HCT116 (cell line): ENCODE data around the gene SIN3B. TPM values are rescaled to one million over a fixed set of nuclear protein-coding genes. Genes with fewer than 3 reads are reported as not detected.

Experiments used
- ATAC-seq: fragments of 200-7000 bp; cut with Tn5 transposase; 2 replicates; pipeline ENCODE4 v1.9.1; 2020; ENCODE audit warnings: mild to moderate bottlenecking, moderate library complexity
- BruUV-seq: library from RNA; stranded (reverse); fragments of 400-500 nt; replicated peaks from 2 replicates; lab custom pipeline; 2021; lab: Mats Ljungman, UMichigan
- CTCF ChIA-PET: fragments of 300-600 bp; sonication (Branson Sonifier 250); formaldehyde crosslinking; loops from one replicate; lab custom pipeline; 2021; ENCODE audit warnings: antibody characterized with exemption; lab: Charles Lee
- POLR2A ChIA-PET: fragments of 300-600, 350-600 bp; sonication (Branson Sonifier 250); formaldehyde crosslinking; loops from one replicate; lab custom pipeline; 2021; ENCODE audit warnings: antibody characterized with exemption; lab: Charles Lee
- RAD21 ChIA-PET, 2 experiments: fragments of 300-600 bp; sonication (Branson Sonifier 250); formaldehyde crosslinking; loops; one replicate each; lab custom pipeline; 2023; ENCODE audit warnings: low total read pairs in 2 of 2; ENCODE audit not compliant: uncharacterized antibody in 2 of 2, unreplicated experiment in 2 of 2, low non-redundant PET in 1 of 2; lab: Charles Lee
- DNase-seq: peaks from one replicate; pipeline ENCODE4 v3.0.0-alpha.2; 2010; ENCODE audit warnings: low read depth, low spot score
- H2AFZ ChIP-seq: fragments of 200-600 bp; shearing (Covaris generic), sonication (generic); 2 replicates; pipeline ENCODE4 v1.6.1; 2017; ENCODE audit warnings: low read depth, mixed run types, mixed read lengths, antibody characterized with exemption, low read length; ENCODE audit not compliant: poor library complexity, severe bottlenecking
- H3K27ac ChIP-seq: 2 replicates; pipeline ENCODE4 v1.5.1; 2012; ENCODE audit warnings: low read depth, low read length
- H3K27me3 ChIP-seq: fragments of 200-600 bp; sonication (generic); 2 replicates; pipeline ENCODE4 v1.6.1; 2016; ENCODE audit warnings: mixed run types, low read length, mixed read lengths; ENCODE audit not compliant: insufficient read depth
- H3K36me3 ChIP-seq, 2 experiments: fragments of 200-500 bp in 1 of 2; fragments of 200-600 bp in 1 of 2; sonication (Bioruptor generic) in 1 of 2; sonication (generic) in 1 of 2; 2 replicates each; pipeline versions ENCODE4 v1.5.1 to v1.6.1; 2014 to 2016; ENCODE audit warnings: low read length in 2 of 2, inconsistent platforms in 1 of 2, mixed read lengths in 1 of 2, mixed run types in 1 of 2; ENCODE audit not compliant: insufficient read depth in 2 of 2, control insufficient read depth in 1 of 2
- H3K4me1 ChIP-seq, 2 experiments: fragments of 200-600 bp in 1 of 2; sonication (generic) in 1 of 2; 2 replicates each; pipeline versions ENCODE4 v1.5.1 to v1.6.1; 2012 to 2017; ENCODE audit warnings: low read length in 2 of 2, inconsistent platforms in 1 of 2, mild to moderate bottlenecking in 1 of 2, mixed read lengths in 1 of 2, mixed run types in 1 of 2, moderate library complexity in 1 of 2; ENCODE audit not compliant: insufficient read depth in 2 of 2, control insufficient read depth in 1 of 2
- H3K4me2 ChIP-seq: fragments of 200-600 bp; sonication (generic); 2 replicates; pipeline ENCODE4 v1.6.1; 2017; ENCODE audit warnings: mixed run types, low read length, mixed read lengths
- H3K4me3 ChIP-seq, 2 experiments: fragments of 200-600 bp in 1 of 2; sonication (generic) in 1 of 2; replicated peaks in 1 of 2; 2 replicates each; pipeline ENCODE4 v1.5.1; 2011 to 2016; ENCODE audit warnings: low read length in 2 of 2, control low read depth in 1 of 2, low read depth in 1 of 2, mild to moderate bottlenecking in 1 of 2, mixed read lengths in 1 of 2, mixed run types in 1 of 2
- H3K79me2 ChIP-seq: fragments of 200-600 bp; sonication (generic); 2 replicates; pipeline ENCODE4 v1.6.1; 2017; ENCODE audit warnings: mild to moderate bottlenecking, mixed run types, low read length, moderate library complexity, mixed read lengths; ENCODE audit not compliant: insufficient read depth
- H3K9ac ChIP-seq: fragments of 200-600 bp; sonication (generic); 2 replicates; pipeline ENCODE4 v1.6.1; 2016; ENCODE audit warnings: low read length, mixed read lengths
- H3K9me2 ChIP-seq: fragments of 200-600 bp; sonication (generic), shearing (Covaris generic); 2 replicates; pipeline ENCODE4 v1.6.1; 2017; ENCODE audit warnings: mixed run types, mild to moderate bottlenecking, moderate library complexity; ENCODE audit not compliant: insufficient read depth
- H3K9me3 ChIP-seq, 2 experiments: fragments of 200-500 bp in 1 of 2; fragments of 200-600 bp in 1 of 2; sonication (Bioruptor generic) in 1 of 2; sonication (generic) in 1 of 2; 2 replicates each; pipeline ENCODE4 v1.6.1; 2014 to 2017; ENCODE audit warnings: low read length in 2 of 2, mixed read lengths in 2 of 2, inconsistent platforms in 1 of 2, low read depth in 1 of 2, mild to moderate bottlenecking in 1 of 2, mixed run types in 1 of 2, moderate library complexity in 1 of 2; ENCODE audit not compliant: control insufficient read depth in 1 of 2, insufficient read depth in 1 of 2
- H4K20me1 ChIP-seq: fragments of 200-600 bp; sonication (generic), shearing (Covaris generic); 2 replicates; pipeline ENCODE4 v1.6.1; 2017; ENCODE audit warnings: mixed run types, mild to moderate bottlenecking, moderate library complexity; ENCODE audit not compliant: insufficient read depth
- ATF3 ChIP-seq: IDR thresholded peaks from 2 replicates; pipeline ENCODE4 v1.6.1; 2012
- CEBPB ChIP-seq: IDR thresholded peaks from 2 replicates; pipeline ENCODE4 v1.6.1; 2012; ENCODE audit warnings: low read depth
- CTCF ChIP-seq, 3 experiments: fragments of 200-600 bp in 1 of 3; sonication (generic) in 1 of 3; IDR thresholded peaks in 2 of 3; conservative IDR thresholded peaks in 1 of 3; 2 replicates each; pipeline ENCODE4 v1.5.1; 2012 to 2017; ENCODE audit warnings: low read depth in 2 of 3, low read length in 2 of 3, antibody characterized with exemption in 1 of 3, borderline replicate concordance in 1 of 3, control low read depth in 1 of 3, mild to moderate bottlenecking in 1 of 3, mixed read lengths in 1 of 3, mixed run types in 1 of 3, moderate library complexity in 1 of 3; ENCODE audit not compliant: insufficient read depth in 1 of 3
- EGR1 ChIP-seq: IDR thresholded peaks from 2 replicates; pipeline ENCODE4 v1.6.1; 2012; ENCODE audit warnings: low read depth
- ELF1 ChIP-seq: IDR thresholded peaks from 2 replicates; pipeline ENCODE4 v1.6.1; 2012; ENCODE audit warnings: low read depth, borderline replicate concordance
- EZH2 ChIP-seq: fragments of 200-600 bp; sonication (generic); IDR thresholded peaks from 2 replicates; pipeline ENCODE4 v1.6.1; 2017; ENCODE audit warnings: antibody characterized with exemption, mixed run types
- EZH2phosphoT487 ChIP-seq: fragments of 200-600 bp; IDR thresholded peaks from 2 replicates; pipeline ENCODE4 v1.6.1; 2018; ENCODE audit warnings: antibody characterized with exemption, borderline replicate concordance
- JUND ChIP-seq: IDR thresholded peaks from 2 replicates; pipeline ENCODE4 v1.6.1; 2012
- REST ChIP-seq: IDR thresholded peaks from 2 replicates; pipeline ENCODE4 v1.6.1; 2012; ENCODE audit warnings: low read depth
- SIN3A ChIP-seq: IDR thresholded peaks from 2 replicates; pipeline ENCODE4 v1.6.1; 2012; ENCODE audit warnings: low read depth
- SP1 ChIP-seq: IDR thresholded peaks from 2 replicates; pipeline ENCODE4 v1.6.1; 2012; ENCODE audit warnings: low read depth
- SRF ChIP-seq: IDR thresholded peaks from 2 replicates; pipeline ENCODE4 v1.6.1; 2012; ENCODE audit warnings: low read depth
- TCF7L2 ChIP-seq: IDR thresholded peaks from 2 replicates; pipeline ENCODE4 v1.7.0; 2011; ENCODE audit warnings: borderline replicate concordance, inconsistent platforms; ENCODE audit not compliant: insufficient read depth, insufficient read length; ENCODE audit errors: extremely low read depth
- YY1 ChIP-seq: IDR thresholded peaks from 2 replicates; pipeline ENCODE4 v1.6.1; 2011; ENCODE audit warnings: low read length, low read depth, moderate library complexity, mild to moderate bottlenecking; ENCODE audit not compliant: insufficient replicate concordance; ENCODE audit errors: extremely low read depth
- intact Hi-C: fragments of 100-400 bp; cut with micrococcal nuclease; formaldehyde crosslinking; loops from 2 replicates; pipeline ENCODE4 v1.10.0; 2022
- total RNA-seq: library from RNA; stranded (reverse); gene quantifications from one replicate; pipeline ENCODE4 v1.2.1, GENCODE V29; 2021; ENCODE audit not compliant: unreplicated experiment
- TF ChIP-seq, protein P1 (sequence below): IDR thresholded peaks from 2 replicates; pipeline ENCODE4 v1.6.1; 2012

SIN3B gene
- total RNA-seq, 1 experiment from 2014 or later = 59.9 TPM

- Histone ChIP-seq H3K79me2 (peaks cover 8% of the 10 kb centered on the region; the same call in 1 of the 2 replicates), H3K4me2 (no peak overlapping the region), H3K9me2 (no peaks in the 10 kb centered on the region), H4K20me1 (no peaks in the 10 kb centered on the region), H3K9me3 (no peaks in the 10 kb centered on the region), H3K27ac (no peak overlapping the region)
- ATAC-seq = no peak
- BruUV-seq = no TSS peak
- intact Hi-C loops = no loop called here
- TF ChIP-seq SP1 (no peak), SRF (no peak), TCF7L2 (no peak)
- TF ChIP-seq, all 23 proteins: peak for 0
- Histone ChIP-seq H3K36me3 (peaks cover 41 to 45% of the 10 kb centered on the region in 2 experiments), H3K4me3 (no peak overlapping the region), H3K4me1 (no peaks in the 10 kb centered on the region), H3K27me3 (no peaks in the 10 kb centered on the region), H2AFZ (no peak overlapping the region), H3K9ac (no peak overlapping the region)
- DNase-seq = no peak
- CTCF ChIA-PET = no interaction called here
- POLR2A ChIA-PET = no interaction called here
- RAD21 ChIA-PET = no interaction called here
These were observed 17.7 kb downstream of the SIN3B start for GRCh38 chr19:16846901-16847300.

GRCh38 chr19:16847430-16847829 is 18.2 kb downstream of the SIN3B start:
- peaks cover 43 to 44% of the 10 kb centered on the region in 2 experiments for H3K36me3 ChIP-seq
- ChIA-PET RAD21 (no interaction called here), CTCF (no interaction called here), POLR2A (no interaction called here)
- H2AFZ ChIP-seq = no peak overlapping the region
- no peak for DNase-seq
- H3K9me2 ChIP-seq = no peaks in the 10 kb centered on the region
- H3K27me3 ChIP-seq = no peaks in the 10 kb centered on the region
- H3K4me2 ChIP-seq = no peak overlapping the region
- H3K9me3 ChIP-seq = no peaks in the 10 kb centered on the region
- H3K4me1 ChIP-seq = no peaks in the 10 kb centered on the region
- no peak overlapping the region for H3K9ac ChIP-seq
- H4K20me1 ChIP-seq = no peaks in the 10 kb centered on the region
- H3K4me3 ChIP-seq = no peak overlapping the region
- peaks cover 8% of the 10 kb centered on the region; the same call in 1 of the 2 replicates for H3K79me2 ChIP-seq
- no TSS peak for BruUV-seq
- no peak overlapping the region for H3K27ac ChIP-seq
- ATAC-seq = no peak
- intact Hi-C loops = no loop called here
- no peak for TF ChIP-seq YY1
- no peak for TF ChIP-seq EZH2phosphoT487
- no peak for TF ChIP-seq EZH2
- no peak for TF ChIP-seq TCF7L2
- TF ChIP-seq CTCF (IDR thresholded peaks at IDR 0.05 in 2 of 3, conservative IDR thresholded peaks at IDR 0.05 in 1 of 3; ENCODE audit: borderline replicate concordance in 1 of 3, insufficient read depth in 1 of 3, low read depth in 2 of 3, low read length in 2 of 3) = no peak
- TF ChIP-seq REST = no peak
- TF ChIP-seq SIN3A = no peak
- no peak for TF ChIP-seq CEBPB
- TF ChIP-seq ATF3 = no peak
- TF ChIP-seq, protein P1, sequence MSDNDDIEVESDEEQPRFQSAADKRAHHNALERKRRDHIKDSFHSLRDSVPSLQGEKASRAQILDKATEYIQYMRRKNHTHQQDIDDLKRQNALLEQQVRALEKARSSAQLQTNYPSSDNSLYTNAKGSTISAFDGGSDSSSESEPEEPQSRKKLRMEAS = no peak
- TF ChIP-seq JUND = no peak
- no peak for TF ChIP-seq EGR1
- no peak for TF ChIP-seq ELF1
